Fibroblast of skin of right biceps (primary cell): ENCODE measurements around the gene NPC1.
"Not testable (repeated sequence)": the region's sequence is repeated elsewhere in the genome, so short reads cannot be mapped to it uniquely, and the experiment has no call there.

Experiments
- DNase-seq: peaks from one replicate; pipeline ENCODE4 v3.0.0-alpha.2; 2013

The NPC1 gene

GRCh38 chr18:23608211-23608610, 21.9 kb upstream of the NPC1 start:
- no peak for DNase-seq

- DNase-seq = no peak
Measured at GRCh38 chr18:23605941-23606340, 19.6 kb upstream of the NPC1 start.

GRCh38 chr18:23599809-23600208, 13.5 kb upstream of the NPC1 start:
- no peak for DNase-seq

- DNase-seq = no peak
Measured at GRCh38 chr18:23596183-23596582, 9.9 kb upstream of the NPC1 start.

GRCh38 chr18:23595591-23595990, 9.3 kb upstream of the NPC1 start:
- DNase-seq = no peak

- DNase-seq = peak; percentile 86
Measured at GRCh38 chr18:23593720-23594119, 7.4 kb upstream of the NPC1 start.

GRCh38 chr18:23592911-23593310, 6.6 kb upstream of the NPC1 start:
- no peak for DNase-seq

- peak; percentile 69 for DNase-seq
Measured at GRCh38 chr18:23591011-23591410, 4.7 kb upstream of the NPC1 start.

GRCh38 chr18:23588836-23589560, 2.7 kb upstream of the NPC1 start:
- DNase-seq = peak; percentile 49

GRCh38 chr18:23587220-23587642, 925 bp upstream of the NPC1 start:
- no peak for DNase-seq

- DNase-seq = no peak
Measured at GRCh38 chr18:23585897-23586248, 433 bp downstream of the NPC1 start.

GRCh38 chr18:23585007-23585871, 1.1 kb downstream of the NPC1 start:
- DNase-seq = peak; percentile 53

GRCh38 chr18:23584019-23584983, 2.0 kb downstream of the NPC1 start:
- no peak for DNase-seq

GRCh38 chr18:23583071-23583865, 3.0 kb downstream of the NPC1 start:
- no peak for DNase-seq

GRCh38 chr18:23580677-23581367, 5.5 kb downstream of the NPC1 start:
- peak; percentile 79 for DNase-seq

- peak; percentile 52 for DNase-seq
Measured at GRCh38 chr18:23578891-23579653, 7.2 kb downstream of the NPC1 start.

GRCh38 chr18:23578067-23578701, 8.1 kb downstream of the NPC1 start:
- no peak for DNase-seq

GRCh38 chr18:23577521-23577920, 8.8 kb downstream of the NPC1 start:
- not testable (repeated sequence) for DNase-seq

- no peak for DNase-seq
Measured at GRCh38 chr18:23575309-23575651, 11.0 kb downstream of the NPC1 start.

- no peak for DNase-seq
Measured at GRCh38 chr18:23574611-23575308, 11.5 kb downstream of the NPC1 start.
